GM12878 (cell line): ENCODE measurements around the gene ADAMTSL5.

Source experiments
- EP300 ChIP-seq, 2 experiments: fragments of 150-350 bp in 1 of 2; IDR thresholded peaks; 2 replicates each; pipeline ENCODE4 v1.6.1; 2011 to 2012; ENCODE audit warnings: low read depth in 2 of 2, low read length in 2 of 2, borderline replicate concordance in 1 of 2, improper control_type of control experiment in 1 of 2, inconsistent platforms in 1 of 2; ENCODE audit not compliant: control insufficient read depth in 1 of 2
- NR2C2 ChIP-seq: IDR thresholded peaks from 2 replicates; pipeline ENCODE4 v1.6.1; 2011; ENCODE audit warnings: borderline replicate concordance, low read depth; ENCODE audit not compliant: control insufficient read depth, insufficient read length
- YY1 ChIP-seq: IDR thresholded peaks from 2 replicates; pipeline ENCODE4 v1.6.1; 2011; ENCODE audit warnings: low read depth, mild to moderate bottlenecking, low read length
- ZSCAN29 ChIP-seq: fragments of 450-650 bp; IDR thresholded peaks from 2 replicates; pipeline ENCODE4 v1.6.1; 2017; ENCODE audit warnings: mild to moderate bottlenecking, moderate library complexity

DNA sequence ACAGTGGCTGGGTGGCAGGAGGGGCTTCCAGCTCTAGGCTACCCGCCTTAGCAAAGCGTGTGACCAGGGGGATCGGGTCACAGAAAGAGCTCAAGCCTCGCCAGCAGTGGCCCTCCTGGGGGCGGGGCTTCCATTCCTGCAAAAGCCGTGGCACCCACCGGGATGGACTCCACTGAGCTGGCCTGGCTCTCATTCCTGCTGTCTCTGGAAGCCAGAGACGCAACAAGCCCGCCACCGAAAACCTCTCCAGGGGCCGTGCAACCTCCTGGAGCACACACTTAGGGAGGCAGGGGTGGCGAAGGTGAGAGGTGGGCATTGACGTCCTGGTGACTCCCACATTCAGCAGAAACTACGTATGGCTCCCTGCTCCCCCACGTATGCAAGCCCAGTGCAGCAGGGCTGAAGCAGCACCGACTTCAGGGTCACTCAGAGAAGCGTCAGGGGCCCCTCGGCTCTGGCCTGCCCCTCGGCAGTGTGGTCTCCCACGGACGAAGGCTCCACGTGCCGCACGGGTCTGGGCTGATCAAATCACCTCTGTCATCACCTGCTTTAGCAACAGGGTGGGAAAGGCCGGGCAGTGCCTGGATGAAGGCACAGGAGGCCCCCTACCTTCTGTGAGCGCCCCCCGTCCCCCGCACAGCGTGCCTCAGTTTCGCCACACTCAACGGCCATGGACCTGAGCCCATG, 36.9 kb downstream of the ADAMTSL5 start:
- TF ChIP-seq ZSCAN29 (no peak), YY1 (no peak), EP300 (IDR thresholded peaks at IDR 0.05; ENCODE audit: borderline replicate concordance in 1 of 2, control insufficient read depth in 1 of 2, low read depth in 2 of 2, low read length in 2 of 2) (no peak), NR2C2 (no peak)
